Stimulated activated CD8-positive, alpha-beta memory T cell treated with anti-CD3 and anti-CD28 coated beads, Interleukin-2, amount 100 ng/mL, for 1 hour (primary cell): ENCODE measurements around the gene TSPAN1.
A peak's percentile ranks its signal among the peaks of the same experiment; 100 is the strongest.

Experiments
- DNase-seq, 2 donors: peaks; one replicate each; pipeline ENCODE4 v3.0.0-alpha.2; 2020; ENCODE audit warnings: low read depth in 2 of 2

The TSPAN1 gene

DNA sequence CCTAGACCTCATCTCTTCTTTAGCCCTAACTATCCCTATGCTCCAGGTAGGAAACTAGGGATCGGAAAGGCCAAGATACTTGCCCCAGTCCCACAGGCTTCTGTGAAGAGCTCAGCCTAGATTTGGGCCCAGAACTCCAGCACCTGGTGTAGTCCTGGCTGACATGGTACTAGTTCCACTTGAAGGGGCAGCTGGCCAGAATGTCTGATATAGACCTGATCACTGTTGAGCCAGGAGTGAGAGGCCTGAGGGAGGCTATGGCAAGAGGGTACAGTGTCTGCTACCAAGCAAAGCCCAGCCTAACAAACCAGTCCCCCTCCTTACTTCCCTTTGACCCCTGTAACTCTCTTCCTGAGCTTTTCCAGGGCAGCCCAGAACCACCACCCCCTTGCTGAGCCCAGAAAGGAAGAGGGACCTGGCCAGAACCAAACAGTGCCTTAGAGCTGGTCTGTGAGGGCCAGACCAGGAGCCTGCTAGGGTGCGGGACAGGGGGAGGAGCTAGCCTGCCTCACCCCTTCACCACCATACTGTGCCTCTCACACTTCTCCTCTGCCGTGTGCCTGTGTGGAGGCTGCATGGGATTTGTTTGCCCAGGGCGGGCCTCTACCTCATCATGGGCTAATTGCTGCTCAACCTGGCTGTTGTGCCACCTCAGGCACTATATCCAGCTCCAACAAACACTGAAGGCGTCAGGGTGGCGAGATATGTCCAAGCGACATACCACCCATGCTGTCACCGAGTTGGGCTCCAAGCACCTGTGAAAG lies 12.4 kb downstream of the TSPAN1 start:
- no peak for DNase-seq

DNA sequence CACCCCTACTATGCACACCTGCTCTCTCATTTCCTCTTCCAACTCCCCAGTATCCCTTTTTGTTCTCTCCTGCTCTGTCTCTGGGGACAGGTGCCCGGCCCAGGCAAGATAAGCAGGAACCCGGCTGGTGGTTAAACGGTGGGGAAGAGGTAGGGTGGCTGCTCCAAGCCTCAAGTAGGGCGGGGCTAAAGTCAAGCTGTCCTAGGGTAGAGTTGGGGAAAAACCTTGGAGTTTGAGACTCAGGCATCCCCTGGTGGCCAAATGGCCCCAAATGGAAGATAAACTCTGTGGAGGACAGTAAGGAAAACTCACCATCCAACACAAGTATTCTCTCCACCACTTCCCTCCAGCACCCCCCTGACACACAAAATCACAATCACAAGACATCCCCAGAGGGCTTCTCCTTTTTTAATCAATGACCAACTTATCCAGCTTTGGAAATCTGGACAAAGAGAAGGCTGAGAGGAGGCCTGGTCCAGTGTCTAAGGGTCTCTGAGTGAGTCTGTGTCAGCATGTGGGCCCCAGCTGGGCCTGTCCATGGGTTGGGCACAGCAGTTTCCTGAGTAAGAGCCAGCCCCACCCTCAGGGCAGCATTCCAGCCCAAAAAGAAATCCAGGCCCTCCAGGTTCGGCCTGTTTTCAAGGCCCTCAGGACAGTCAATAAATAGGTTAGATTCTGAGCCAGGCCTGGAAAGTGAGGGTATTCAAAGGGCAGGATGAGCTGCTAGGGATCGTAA lies 13.6 kb downstream of the TSPAN1 start:
- no peak for DNase-seq

GRCh38 chr1:46190539-46190938 lies 15.7 kb downstream of the TSPAN1 start:
- DNase-seq: no peak

DNA sequence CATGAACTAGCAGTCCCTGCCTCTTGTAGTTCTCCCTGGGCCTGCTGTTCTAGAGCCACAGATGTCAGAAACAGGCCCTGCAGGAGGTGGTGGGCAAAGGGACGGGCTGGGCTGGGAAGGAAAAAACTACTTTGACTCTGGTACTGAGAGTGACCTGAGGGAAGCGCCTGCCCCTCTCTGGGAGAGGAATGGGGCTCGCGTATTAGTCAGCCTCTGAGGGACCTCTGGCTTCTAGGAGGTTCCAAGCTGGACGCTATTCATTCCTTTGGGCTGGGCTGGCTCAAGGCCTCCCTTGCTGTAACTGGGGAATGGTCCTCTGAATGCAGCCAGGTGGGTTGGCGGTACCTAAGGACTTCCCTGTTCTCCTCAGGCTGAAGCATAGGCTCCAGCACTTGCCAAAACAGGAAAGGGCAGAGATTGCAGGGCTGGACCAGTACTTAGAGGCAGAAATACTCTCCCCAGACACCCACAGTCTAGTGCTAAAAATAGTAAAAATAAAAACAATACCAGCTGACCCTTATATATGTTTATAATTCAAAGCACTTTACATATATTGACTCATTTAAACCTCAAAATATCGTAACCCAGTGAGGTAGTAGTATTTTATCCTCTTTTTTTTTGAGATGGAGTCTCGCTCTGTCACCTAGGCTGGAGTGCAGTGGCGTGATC lies 16.3 kb downstream of the TSPAN1 start:
- no peak for DNase-seq

GRCh38 chr1:46192171-46192570 lies 17.3 kb downstream of the TSPAN1 start:
- DNase-seq: no peak

GRCh38 chr1:46193285-46193684 lies 18.4 kb downstream of the TSPAN1 start:
- no peak for DNase-seq

DNA sequence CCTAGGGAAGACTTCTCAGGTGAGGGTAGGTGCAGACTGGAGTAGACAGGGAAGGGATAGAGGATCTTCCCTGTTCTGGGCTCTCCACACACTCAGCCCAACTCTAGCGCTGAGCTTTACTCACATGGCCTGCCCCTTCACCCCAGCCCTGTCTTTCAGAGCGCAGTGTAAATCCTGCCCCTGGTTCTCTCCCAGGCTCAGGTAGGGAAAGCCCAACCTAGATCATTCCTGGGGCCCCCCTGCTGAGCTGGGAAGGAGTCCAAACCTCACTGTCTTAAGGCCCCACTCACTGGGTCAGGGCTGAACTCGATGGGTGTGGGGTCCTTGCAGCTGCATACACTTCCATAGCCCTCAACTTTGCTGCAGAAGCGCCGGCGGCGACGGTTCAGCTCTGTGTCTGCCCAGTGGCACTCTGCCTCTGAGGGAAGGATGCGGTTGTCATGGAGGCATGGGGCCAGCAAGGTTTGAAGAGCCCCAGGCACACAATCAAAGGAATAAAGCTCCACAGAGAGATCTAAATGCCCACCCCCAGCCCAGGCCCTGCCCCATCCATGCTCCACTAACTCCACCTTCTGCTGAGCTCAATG lies 19.2 kb downstream of the TSPAN1 start:
- DNase-seq: no peak

- DNase-seq: no peak
Observed at GRCh38 chr1:46194641-46195193, 19.8 kb downstream of the TSPAN1 start.

GRCh38 chr1:46196609-46197008 lies 21.7 kb downstream of the TSPAN1 start:
- no peak for DNase-seq

- DNase-seq: no peak
Observed at GRCh38 chr1:46197560-46197963, 22.7 kb downstream of the TSPAN1 start.

GRCh38 chr1:46197964-46198811 lies 23.3 kb downstream of the TSPAN1 start, which contains the start of gene POMGNT1:
Gene POMGNT1 (minus strand): TSS chr1:46198434. CDS start chr1:46197821, 613 bp downstream.
- DNase-seq: peak; percentile 51 to 56

DNA sequence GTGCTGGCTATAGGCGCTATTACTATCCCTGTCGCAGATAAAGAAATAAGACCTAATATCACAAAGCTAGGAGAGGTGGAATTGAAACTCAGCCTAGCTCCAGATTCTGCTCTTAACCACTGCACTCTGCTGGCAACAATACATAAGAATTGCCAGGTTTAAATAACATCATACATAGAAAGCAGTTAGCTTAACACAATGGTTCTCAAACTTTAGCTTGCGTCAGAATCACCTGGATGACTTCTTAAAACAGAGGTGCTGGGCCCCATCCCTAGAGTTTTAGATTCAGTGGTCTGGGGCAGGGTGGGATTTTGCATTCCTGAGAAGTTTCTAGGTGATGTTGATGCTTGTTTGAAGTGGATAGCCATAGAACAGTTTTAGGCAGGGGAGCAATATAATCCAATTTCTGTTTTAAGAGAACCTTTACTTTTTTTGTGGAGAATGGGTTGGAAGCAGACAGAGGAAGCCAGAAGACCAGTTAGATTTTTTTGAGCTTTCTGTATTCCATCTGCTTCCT lies 24.4 kb downstream of the TSPAN1 start:
- DNase-seq: no peak

- DNase-seq: no peak
Observed at GRCh38 chr1:46203738-46204405, 29.0 kb downstream of the TSPAN1 start.

DNA sequence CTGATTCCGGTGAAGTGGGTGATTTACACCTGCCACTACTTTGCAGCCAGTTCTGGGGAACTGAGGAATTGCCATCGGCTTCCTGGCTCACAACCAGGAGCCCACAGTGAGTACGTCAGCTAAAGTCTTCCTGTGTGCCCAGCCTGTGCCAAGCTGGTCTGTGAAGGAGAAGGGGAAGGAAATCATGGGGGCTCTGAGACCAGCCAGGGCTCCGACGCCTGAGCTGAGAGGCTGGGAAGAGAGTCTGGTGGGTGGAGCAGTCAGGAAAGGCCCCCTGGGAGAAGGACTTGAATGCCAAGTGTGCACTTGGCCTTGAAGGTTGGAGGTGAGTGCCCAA lies 29.5 kb downstream of the TSPAN1 start:
- DNase-seq: no peak

GRCh38 chr1:46205141-46205540 lies 30.3 kb downstream of the TSPAN1 start:
- no peak for DNase-seq

GRCh38 chr1:46205791-46206190 lies 30.9 kb downstream of the TSPAN1 start:
- DNase-seq: no peak

DNA sequence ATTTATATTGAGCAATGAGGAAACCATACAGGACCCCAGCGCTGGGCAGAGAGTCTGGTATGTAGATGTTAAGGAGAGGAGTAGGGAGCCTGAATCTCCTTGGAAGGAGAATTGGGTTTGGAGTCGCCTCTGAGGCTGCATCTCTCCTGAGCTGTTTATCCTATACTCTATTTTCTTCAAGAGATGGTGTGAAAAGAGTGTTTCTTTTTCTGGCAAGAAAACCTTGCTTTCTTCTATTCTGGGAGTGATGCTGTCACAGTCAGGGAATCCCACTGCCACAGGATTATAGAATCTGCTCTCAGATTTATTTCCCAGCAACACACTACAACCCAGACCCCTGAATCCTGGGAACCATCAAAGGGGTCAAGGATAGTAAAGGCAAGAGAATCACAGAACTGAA lies 31.5 kb downstream of the TSPAN1 start:
- no peak for DNase-seq

GRCh38 chr1:46210561-46210960 lies 35.7 kb downstream of the TSPAN1 start:
- no peak for DNase-seq

DNA sequence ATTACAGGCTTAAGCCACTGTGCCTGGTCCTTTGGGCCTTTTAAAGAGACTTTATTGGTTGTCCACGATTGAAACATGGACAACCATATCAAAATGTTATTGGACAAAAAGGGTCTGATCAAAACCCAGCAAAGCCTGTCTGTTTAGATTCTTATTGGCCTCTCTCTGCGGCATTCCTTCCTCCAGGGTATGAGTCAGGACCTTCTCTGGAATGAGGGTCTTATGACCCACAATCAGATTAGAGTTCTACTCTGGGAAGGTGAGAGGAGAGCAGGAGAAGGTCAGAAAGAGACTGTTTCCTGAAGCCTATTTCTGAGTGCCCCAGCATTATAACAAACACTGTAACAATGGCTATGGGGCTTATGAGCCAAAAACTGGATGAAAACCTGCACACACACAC lies 36.2 kb downstream of the TSPAN1 start:
- no peak for DNase-seq

DNA sequence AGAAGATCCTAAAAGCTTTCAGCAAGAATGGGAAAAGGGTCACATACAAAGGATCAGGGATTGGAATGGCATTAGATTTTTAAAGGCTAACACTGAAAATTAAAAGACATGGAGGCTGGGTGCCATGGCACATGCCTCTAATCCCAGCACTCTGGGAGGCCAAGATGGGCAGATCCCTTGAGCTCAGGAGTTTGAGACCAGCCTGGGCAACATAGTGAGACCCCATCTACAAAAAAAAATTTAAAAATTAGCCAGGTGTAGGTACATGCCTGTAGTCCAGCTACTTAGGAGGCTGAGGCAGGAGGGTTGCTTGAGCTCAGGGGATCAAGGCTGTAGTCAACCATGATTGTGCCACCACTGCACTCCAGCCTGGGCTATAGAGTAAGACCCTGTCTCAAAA lies 40.6 kb downstream of the TSPAN1 start:
- DNase-seq: no peak
